Testis (tissue), 3 donors: ENCODE results near the gene ASXL2. TPM values are rescaled to one million over a fixed set of nuclear protein-coding genes. Genes with fewer than 3 reads are reported as not detected.

ENCODE experiments used
- DNase-seq: peaks from one replicate; pipeline ENCODE4 v3.0.0-alpha.2; 2019
- H3K27ac ChIP-seq, 2 donors: fragments of 200-600 bp; sonication (generic); one replicate each; pipeline ENCODE4 v1.5.1; 2019
- H3K27me3 ChIP-seq: fragments of 200-600 bp; sonication (generic); one replicate; pipeline ENCODE4 v1.5.1; 2019
- H3K36me3 ChIP-seq: fragments of 200-600 bp; sonication (generic); one replicate; pipeline ENCODE4 v1.5.1; 2017; ENCODE audit warnings: low read depth; ENCODE audit errors: missing control alignments
- H3K4me1 ChIP-seq: fragments of 200-600 bp; sonication (generic); one replicate; pipeline ENCODE4 v1.5.1; 2019
- H3K4me3 ChIP-seq, 2 donors: fragments of 200-600 bp; sonication (generic); one replicate each; pipeline ENCODE4 v1.5.1; 2017 to 2019
- H3K9me3 ChIP-seq: fragments of 200-600 bp; sonication (generic); one replicate; pipeline ENCODE4 v1.5.1; 2017
- POLR2A ChIP-seq: fragments of 450-650 bp; IDR thresholded peaks from one replicate; pipeline ENCODE4 v1.6.1; 2017; ENCODE audit warnings: antibody characterized with exemption, mild to moderate bottlenecking, moderate library complexity
- WGBS, 2 donors: methylation state at CpG; one replicate each; pipeline ENCODE4 v1.1.5; 2018; 5-methylcytosine and 5-hydroxymethylcytosine counted together
- intact Hi-C: fragments of 100-400 bp; cut with DNase I; formaldehyde crosslinking; loops from one replicate; pipeline ENCODE4 v1.15.1; 2023; ENCODE audit warnings: low total_unique reads
- polyA plus RNA-seq: library from polyadenylated mRNA; stranded (reverse); fragments of 350-450 nt; fragmentation: Illumina TruSeq; extraction: RNeasy Lipid Tissue Mini Kit (QIAGEN cat#74804); gene quantifications from one replicate; pipeline ENCODE4 v1.2.3, GENCODE V29; 2014; ENCODE audit warnings: low read depth, low replicate concordance; ENCODE audit not compliant: insufficient read depth
- total RNA-seq, 2 donors: library from RNA; depleted of rRNA; stranded (reverse); fragments of >200 nt; gene quantifications; one replicate each; pipeline ENCODE4 v1.2.3, GENCODE V29; 2016
- TF ChIP-seq, protein P1 (sequence below), 3 experiments: fragments of 450-650 bp in 2 of 3; fragments of 200-600 bp in 1 of 3; sonication (generic) in 1 of 3; IDR thresholded peaks; one replicate each; pipeline ENCODE4 v1.5.1; 2016 to 2019; ENCODE audit warnings: antibody characterized with exemption in 3 of 3, mild to moderate bottlenecking in 2 of 3, moderate library complexity in 1 of 3

The ASXL2 gene
- total and polyA plus RNA-seq, 3 donors from 2014 or later, result 40.9 to 51.9 (median 43.3) TPM

DNA sequence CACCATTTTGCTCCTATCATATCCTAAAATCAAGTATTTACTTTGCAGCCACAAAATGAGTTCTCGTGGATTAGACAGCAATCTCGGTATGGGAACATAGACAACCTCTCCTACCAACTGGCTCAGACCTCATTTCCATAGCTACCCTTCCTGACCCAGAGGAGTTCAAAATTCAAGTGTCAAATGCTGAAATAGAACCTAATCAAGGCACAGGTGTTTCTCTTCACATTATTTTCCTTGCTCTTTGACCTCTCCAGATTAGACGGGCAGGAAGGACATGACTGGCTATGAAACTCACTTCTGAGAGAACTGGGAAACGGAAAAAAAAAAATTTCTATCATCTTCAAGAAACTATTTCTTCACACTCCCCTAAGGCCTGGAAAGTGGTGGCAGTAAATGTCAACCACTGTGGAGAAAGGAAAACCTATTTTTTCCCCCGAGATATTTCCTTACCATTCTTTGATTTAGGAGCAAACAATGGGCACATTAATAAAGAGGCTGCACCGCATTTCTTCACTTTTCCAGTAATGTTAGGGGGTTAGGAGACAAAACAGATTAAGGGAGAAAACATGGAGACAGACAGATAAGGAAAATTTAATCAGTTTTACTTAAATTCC is 141.3 kb downstream of the ASXL2 start:
- no peaks in the 10 kb centered on the region for H3K27me3 ChIP-seq
- 75 to 83% methylated on average over 6 of the region's 6 CpGs for WGBS, 2 donors
- H3K4me3 ChIP-seq, result no peak overlapping the region
- TF ChIP-seq, protein P1, sequence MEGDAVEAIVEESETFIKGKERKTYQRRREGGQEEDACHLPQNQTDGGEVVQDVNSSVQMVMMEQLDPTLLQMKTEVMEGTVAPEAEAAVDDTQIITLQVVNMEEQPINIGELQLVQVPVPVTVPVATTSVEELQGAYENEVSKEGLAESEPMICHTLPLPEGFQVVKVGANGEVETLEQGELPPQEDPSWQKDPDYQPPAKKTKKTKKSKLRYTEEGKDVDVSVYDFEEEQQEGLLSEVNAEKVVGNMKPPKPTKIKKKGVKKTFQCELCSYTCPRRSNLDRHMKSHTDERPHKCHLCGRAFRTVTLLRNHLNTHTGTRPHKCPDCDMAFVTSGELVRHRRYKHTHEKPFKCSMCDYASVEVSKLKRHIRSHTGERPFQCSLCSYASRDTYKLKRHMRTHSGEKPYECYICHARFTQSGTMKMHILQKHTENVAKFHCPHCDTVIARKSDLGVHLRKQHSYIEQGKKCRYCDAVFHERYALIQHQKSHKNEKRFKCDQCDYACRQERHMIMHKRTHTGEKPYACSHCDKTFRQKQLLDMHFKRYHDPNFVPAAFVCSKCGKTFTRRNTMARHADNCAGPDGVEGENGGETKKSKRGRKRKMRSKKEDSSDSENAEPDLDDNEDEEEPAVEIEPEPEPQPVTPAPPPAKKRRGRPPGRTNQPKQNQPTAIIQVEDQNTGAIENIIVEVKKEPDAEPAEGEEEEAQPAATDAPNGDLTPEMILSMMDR (IDR thresholded peaks at IDR 0.05), result no peak
- TF ChIP-seq POLR2A, result no peak
- H3K9me3 ChIP-seq, result no peaks in the 10 kb centered on the region
- H3K36me3 ChIP-seq, result no peaks in the 10 kb centered on the region
- intact Hi-C loops, result no loop called here
- no peak overlapping the region for H3K27ac ChIP-seq
- H3K4me1 ChIP-seq, result peaks cover 9% of the 10 kb centered on the region
- no peak for DNase-seq

DNA sequence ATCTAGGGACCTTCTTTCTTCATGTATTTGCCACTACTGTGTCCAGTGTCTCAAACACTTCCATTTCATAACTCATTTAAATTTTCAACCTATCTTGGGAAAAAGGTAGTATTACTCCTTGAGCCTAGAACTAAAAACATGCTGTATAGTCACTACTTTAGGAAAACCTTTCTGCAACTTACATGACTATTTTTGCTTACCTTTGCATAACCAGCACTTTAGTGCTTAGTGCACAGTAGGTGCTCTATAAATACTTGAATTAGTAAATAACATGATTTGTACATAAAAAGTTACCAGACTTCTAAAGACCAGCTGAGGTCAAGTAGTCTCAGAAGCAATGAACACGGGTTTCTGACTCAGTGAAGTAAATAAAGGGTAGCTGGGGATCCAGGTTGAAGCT is 142.5 kb downstream of the ASXL2 start:
- Histone ChIP-seq H3K27ac (no peak overlapping the region), H3K27me3 (no peaks in the 10 kb centered on the region), H3K4me1 (peaks cover 9% of the 10 kb centered on the region), H3K4me3 (no peak overlapping the region), H3K36me3 (no peaks in the 10 kb centered on the region), H3K9me3 (no peaks in the 10 kb centered on the region)
- 88 to 94% methylated on average over 1 of the region's 1 CpG for WGBS, 2 donors
- no peak for DNase-seq
- intact Hi-C loops, result no loop called here
- TF ChIP-seq, protein P1 (IDR thresholded peaks at IDR 0.05), result no peak
- no peak for TF ChIP-seq POLR2A

DNA sequence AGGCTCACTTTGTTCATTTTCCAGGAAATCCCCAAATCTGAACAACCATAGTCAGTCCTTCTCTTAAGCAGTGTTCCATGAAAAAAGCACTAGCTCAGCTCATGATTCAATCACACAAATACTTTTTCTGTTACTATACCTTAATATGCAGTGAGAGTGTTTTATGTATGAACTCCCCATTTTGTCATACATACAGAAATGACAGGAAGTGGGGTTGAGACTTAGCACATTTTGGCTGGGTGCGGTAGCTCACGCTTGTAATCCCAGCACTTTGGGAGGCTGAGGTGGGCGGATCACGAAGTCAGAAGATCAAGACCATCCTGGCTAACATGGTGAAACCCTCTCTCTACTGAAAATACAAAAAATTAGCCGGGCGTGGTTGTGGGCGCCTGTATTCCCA is 149.7 kb downstream of the ASXL2 start:
- Histone ChIP-seq H3K9me3 (no peaks in the 10 kb centered on the region), H3K4me3 (no peak overlapping the region), H3K4me1 (no peaks in the 10 kb centered on the region), H3K27ac (no peak overlapping the region), H3K27me3 (no peaks in the 10 kb centered on the region), H3K36me3 (no peaks in the 10 kb centered on the region)
- 78 to 79% methylated on average over 7 of the region's 7 CpGs for WGBS, 2 donors
- TF ChIP-seq, protein P1 (IDR thresholded peaks at IDR 0.05), result no peak
- TF ChIP-seq POLR2A, result no peak
- intact Hi-C loops, result no loop called here
- no peak for DNase-seq

DNA sequence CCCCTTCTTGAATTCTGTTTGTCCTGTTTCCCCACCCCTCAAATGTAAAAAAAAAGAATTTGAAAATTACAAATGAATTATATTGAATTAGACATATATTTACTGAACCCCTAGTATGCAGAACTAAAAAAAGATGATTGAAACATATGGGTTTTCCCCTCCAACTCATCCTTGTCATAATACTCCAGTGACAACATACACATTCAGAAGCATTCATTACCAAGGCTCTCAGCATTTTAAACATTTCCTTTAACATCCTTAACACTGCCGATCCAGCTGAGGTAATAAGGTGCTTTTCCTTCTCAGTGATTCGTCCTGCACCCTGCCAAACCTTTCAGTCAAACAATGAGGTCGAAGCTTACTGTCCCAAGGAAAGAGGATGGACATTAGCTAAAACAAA is 151.8 kb downstream of the ASXL2 start:
- Histone ChIP-seq H3K9me3 (no peaks in the 10 kb centered on the region), H3K27me3 (no peaks in the 10 kb centered on the region), H3K4me1 (no peaks in the 10 kb centered on the region), H3K4me3 (no peak overlapping the region), H3K27ac (no peak overlapping the region), H3K36me3 (no peaks in the 10 kb centered on the region)
- DNase-seq, result no peak
- no peak for TF ChIP-seq POLR2A
- TF ChIP-seq, protein P1 (IDR thresholded peaks at IDR 0.05), result no peak
- 72 to 74% methylated on average over 3 of the region's 3 CpGs for WGBS, 2 donors
- intact Hi-C loops, result no loop called here

DNA sequence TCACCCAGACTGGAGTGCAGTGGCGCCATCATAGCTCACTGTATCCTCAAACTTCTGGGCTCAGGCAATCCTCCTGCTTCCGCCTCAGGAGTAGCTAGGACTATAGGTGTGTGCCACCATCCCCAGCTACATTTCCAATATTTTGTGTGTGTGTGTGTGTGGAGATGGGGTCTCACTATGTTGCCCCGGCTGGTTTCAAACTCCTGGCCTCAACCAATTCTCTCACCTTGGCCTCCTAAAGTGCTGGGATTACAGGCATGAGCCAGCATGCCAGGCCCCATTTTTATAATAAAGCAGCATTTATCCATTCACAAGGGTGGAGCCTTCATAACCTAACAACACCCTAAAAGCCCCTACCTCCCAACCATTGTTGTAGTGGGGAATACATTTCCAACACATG is 152.4 kb downstream of the ASXL2 start:
- H3K36me3 ChIP-seq, result no peaks in the 10 kb centered on the region
- intact Hi-C loops, result no loop called here
- no peak for TF ChIP-seq POLR2A
- TF ChIP-seq, protein P1 (IDR thresholded peaks at IDR 0.05), result no peak
- H3K4me1 ChIP-seq, result no peaks in the 10 kb centered on the region
- H3K4me3 ChIP-seq, result no peak overlapping the region
- DNase-seq, result no peak
- WGBS, 2 donors, result 88 to 96% methylated on average over 3 of the region's 3 CpGs
- no peaks in the 10 kb centered on the region for H3K27me3 ChIP-seq
- no peak overlapping the region for H3K27ac ChIP-seq
- no peaks in the 10 kb centered on the region for H3K9me3 ChIP-seq
